ENCODE data around the gene ZNF593OS. TPM values are rescaled to one million over a fixed set of nuclear protein-coding genes. Genes with fewer than 3 reads are reported as not detected.

Gene ZNF593OS
- total and polyA plus RNA-seq, 5 donors from 2014 or later = 0.53 to 1.3 (median 1.1) TPM; not detected in 2

GRCh38 chr1:26138974-26139558, 32.6 kb downstream of the ZNF593OS start:
- Histone ChIP-seq H3K27ac (ENCODE audit: insufficient read depth, low read length, poor library complexity, severe bottlenecking) (no peak overlapping the region), H3K27me3 (ENCODE audit: control insufficient read depth, insufficient read depth, low read length) (no peaks in the 10 kb centered on the region), H3K4me3 (ENCODE audit: low read depth, low read length) (peak overlapping the region; percentile 26), H3K36me3 (ENCODE audit: control insufficient read depth, insufficient read depth, low read length) (no peaks in the 10 kb centered on the region), H3K4me1 (ENCODE audit: control insufficient read depth, insufficient read depth, low read length, poor library complexity, severe bottlenecking) (peaks cover 9% of the 10 kb centered on the region), H3K9me3 (ENCODE audit: control insufficient read depth in 2 of 2, low read length in 2 of 2) (no peaks in the 10 kb centered on the region)
- H3K36me3 Mint-ChIP-seq = no peaks in the 10 kb centered on the region
- peak overlapping the region in 1 of 4 donors; percentile 3 for H3K4me3 Mint-ChIP-seq
- H3K9me3 Mint-ChIP-seq = peaks cover 0 to 3% (median 0%) of the 10 kb centered on the region in 7 donors
- H3K4me1 Mint-ChIP-seq = peaks cover 0 to 25% (median 8%) of the 10 kb centered on the region in 4 donors
- H3K27ac Mint-ChIP-seq = no peak overlapping the region
- DNase-seq (peak in 1 of 3 donors; percentile 61), ATAC-seq (ENCODE audit: low read depth in 2 of 2) (peak; percentile 47 to 58)
- H3K27me3 Mint-ChIP-seq = peaks cover 7% of the 10 kb centered on the region

GRCh38 chr1:26134466-26134865, 37.2 kb downstream of the ZNF593OS start:
- H3K27me3 Mint-ChIP-seq = no peaks in the 10 kb centered on the region
- ATAC-seq (ENCODE audit: low read depth in 2 of 2) (no peak), DNase-seq (no peak)
- no peak overlapping the region for H3K4me3 ChIP-seq (ENCODE audit: low read depth, low read length)
- no peaks in the 10 kb centered on the region for H3K9me3 ChIP-seq (ENCODE audit: control insufficient read depth in 2 of 2, low read length in 2 of 2)
- no peaks in the 10 kb centered on the region for H3K36me3 Mint-ChIP-seq
- H3K9me3 Mint-ChIP-seq = peaks cover 0 to 3% (median 0%) of the 10 kb centered on the region in 7 donors
- no peaks in the 10 kb centered on the region for H3K36me3 ChIP-seq (ENCODE audit: control insufficient read depth, insufficient read depth, low read length)
- H3K27ac Mint-ChIP-seq = no peak overlapping the region
- H3K27me3 ChIP-seq (ENCODE audit: control insufficient read depth, insufficient read depth, low read length) = no peaks in the 10 kb centered on the region
- H3K4me1 ChIP-seq (ENCODE audit: control insufficient read depth, insufficient read depth, low read length, poor library complexity, severe bottlenecking) = peaks cover 9% of the 10 kb centered on the region
- H3K4me3 Mint-ChIP-seq = no peak overlapping the region
- H3K4me1 Mint-ChIP-seq = peaks cover 0 to 16% (median 6%) of the 10 kb centered on the region in 4 donors
- H3K27ac ChIP-seq (ENCODE audit: insufficient read depth, low read length, poor library complexity, severe bottlenecking) = no peak overlapping the region

- peaks cover 2 to 16% (median 12%) of the 10 kb centered on the region in 4 donors for H3K4me1 Mint-ChIP-seq
- no peak for ATAC-seq (ENCODE audit: low read depth in 2 of 2)
- Histone ChIP-seq H3K27me3 (ENCODE audit: control insufficient read depth, insufficient read depth, low read length) (no peaks in the 10 kb centered on the region), H3K9me3 (ENCODE audit: control insufficient read depth in 2 of 2, low read length in 2 of 2) (no peaks in the 10 kb centered on the region), H3K4me3 (ENCODE audit: low read depth, low read length) (no peak overlapping the region), H3K27ac (ENCODE audit: insufficient read depth, low read length, poor library complexity, severe bottlenecking) (no peak overlapping the region), H3K4me1 (ENCODE audit: control insufficient read depth, insufficient read depth, low read length, poor library complexity, severe bottlenecking) (peaks cover 4% of the 10 kb centered on the region), H3K36me3 (ENCODE audit: control insufficient read depth, insufficient read depth, low read length) (no peaks in the 10 kb centered on the region)
- H3K4me3 Mint-ChIP-seq = no peak overlapping the region
- peaks cover 0 to 3% (median 0%) of the 10 kb centered on the region in 7 donors for H3K9me3 Mint-ChIP-seq
- H3K27ac Mint-ChIP-seq = no peak overlapping the region
- no peak for DNase-seq
- H3K27me3 Mint-ChIP-seq = no peaks in the 10 kb centered on the region
- no peaks in the 10 kb centered on the region for H3K36me3 Mint-ChIP-seq
These were observed 38.8 kb downstream of the ZNF593OS start for GRCh38 chr1:26132834-26133167.

GRCh38 chr1:26132128-26132833, 39.4 kb downstream of the ZNF593OS start:
- no peaks in the 10 kb centered on the region for H3K9me3 ChIP-seq (ENCODE audit: control insufficient read depth in 2 of 2, low read length in 2 of 2)
- DNase-seq = no peak
- H3K4me3 ChIP-seq (ENCODE audit: low read depth, low read length) = no peak overlapping the region
- no peaks in the 10 kb centered on the region for H3K36me3 ChIP-seq (ENCODE audit: control insufficient read depth, insufficient read depth, low read length)
- peaks cover 9% of the 10 kb centered on the region for H3K4me1 ChIP-seq (ENCODE audit: control insufficient read depth, insufficient read depth, low read length, poor library complexity, severe bottlenecking)
- no peaks in the 10 kb centered on the region for H3K27me3 ChIP-seq (ENCODE audit: control insufficient read depth, insufficient read depth, low read length)
- Mint-ChIP-seq H3K36me3 (no peaks in the 10 kb centered on the region), H3K27me3 (no peaks in the 10 kb centered on the region), H3K4me1 (peaks cover 7 to 22% (median 17%) of the 10 kb centered on the region in 4 donors), H3K27ac (no peak overlapping the region), H3K9me3 (peaks cover 0 to 3% (median 0%) of the 10 kb centered on the region in 7 donors), H3K4me3 (no peak overlapping the region)
- no peak overlapping the region for H3K27ac ChIP-seq (ENCODE audit: insufficient read depth, low read length, poor library complexity, severe bottlenecking)
- ATAC-seq (ENCODE audit: low read depth in 2 of 2) = no peak

GRCh38 chr1:26130695-26131094, 40.9 kb downstream of the ZNF593OS start:
- H3K36me3 Mint-ChIP-seq = no peaks in the 10 kb centered on the region
- H3K9me3 ChIP-seq (ENCODE audit: control insufficient read depth in 2 of 2, low read length in 2 of 2) = no peaks in the 10 kb centered on the region
- peaks cover 14 to 33% (median 30%) of the 10 kb centered on the region in 4 donors for H3K4me1 Mint-ChIP-seq
- no peak overlapping the region for H3K27ac Mint-ChIP-seq
- no peak overlapping the region for H3K4me3 Mint-ChIP-seq
- no peak overlapping the region for H3K27ac ChIP-seq (ENCODE audit: insufficient read depth, low read length, poor library complexity, severe bottlenecking)
- H3K27me3 Mint-ChIP-seq = no peaks in the 10 kb centered on the region
- peaks cover 22% of the 10 kb centered on the region for H3K4me1 ChIP-seq (ENCODE audit: control insufficient read depth, insufficient read depth, low read length, poor library complexity, severe bottlenecking)
- H3K27me3 ChIP-seq (ENCODE audit: control insufficient read depth, insufficient read depth, low read length) = no peaks in the 10 kb centered on the region
- no peaks in the 10 kb centered on the region for H3K36me3 ChIP-seq (ENCODE audit: control insufficient read depth, insufficient read depth, low read length)
- DNase-seq = no peak
- H3K4me3 ChIP-seq (ENCODE audit: low read depth, low read length) = no peak overlapping the region
- no peak for ATAC-seq (ENCODE audit: low read depth in 2 of 2)
- peaks cover 0 to 3% (median 0%) of the 10 kb centered on the region in 7 donors for H3K9me3 Mint-ChIP-seq

- Histone ChIP-seq H3K27me3 (ENCODE audit: control insufficient read depth, insufficient read depth, low read length) (no peaks in the 10 kb centered on the region), H3K4me1 (ENCODE audit: control insufficient read depth, insufficient read depth, low read length, poor library complexity, severe bottlenecking) (peaks cover 31% of the 10 kb centered on the region), H3K9me3 (ENCODE audit: control insufficient read depth in 2 of 2, low read length in 2 of 2) (no peaks in the 10 kb centered on the region), H3K36me3 (ENCODE audit: control insufficient read depth, insufficient read depth, low read length) (no peaks in the 10 kb centered on the region), H3K27ac (ENCODE audit: insufficient read depth, low read length, poor library complexity, severe bottlenecking) (no peak overlapping the region), H3K4me3 (ENCODE audit: low read depth, low read length) (no peak overlapping the region)
- H3K9me3 Mint-ChIP-seq = peaks cover 0 to 3% (median 0%) of the 10 kb centered on the region in 7 donors
- no peak overlapping the region for H3K4me3 Mint-ChIP-seq
- peaks cover 14 to 42% (median 36%) of the 10 kb centered on the region in 4 donors for H3K4me1 Mint-ChIP-seq
- ATAC-seq (ENCODE audit: low read depth in 2 of 2) (no peak), DNase-seq (no peak)
- peak overlapping the region in 1 of 3 donors; percentile 51 for H3K27ac Mint-ChIP-seq
- no peaks in the 10 kb centered on the region for H3K36me3 Mint-ChIP-seq
- no peaks in the 10 kb centered on the region for H3K27me3 Mint-ChIP-seq
These were observed 41.9 kb downstream of the ZNF593OS start for GRCh38 chr1:26129778-26130177.

GRCh38 chr1:26127235-26128163, 44.1 kb downstream of the ZNF593OS start:
- no peaks in the 10 kb centered on the region for H3K27me3 ChIP-seq (ENCODE audit: control insufficient read depth, insufficient read depth, low read length)
- ATAC-seq (ENCODE audit: low read depth in 2 of 2) (no peak), DNase-seq (peak in 1 of 3 donors; percentile 39)
- peak overlapping the region; percentile 89 for H3K27ac ChIP-seq (ENCODE audit: insufficient read depth, low read length, poor library complexity, severe bottlenecking)
- Mint-ChIP-seq H3K27ac (peak overlapping the region; percentile 93 to 99 (median 98)), H3K27me3 (no peaks in the 10 kb centered on the region), H3K36me3 (peaks cover 3% of the 10 kb centered on the region), H3K9me3 (no peaks in the 10 kb centered on the region), H3K4me1 (peaks cover 22 to 60% (median 51%) of the 10 kb centered on the region in 4 donors), H3K4me3 (peak overlapping the region; percentile 73 to 98 (median 89))
- peak overlapping the region; percentile 77 for H3K4me3 ChIP-seq (ENCODE audit: low read depth, low read length)
- peaks cover 2% of the 10 kb centered on the region for H3K36me3 ChIP-seq (ENCODE audit: control insufficient read depth, insufficient read depth, low read length)
- no peaks in the 10 kb centered on the region for H3K9me3 ChIP-seq (ENCODE audit: control insufficient read depth in 2 of 2, low read length in 2 of 2)
- peaks cover 53% of the 10 kb centered on the region for H3K4me1 ChIP-seq (ENCODE audit: control insufficient read depth, insufficient read depth, low read length, poor library complexity, severe bottlenecking)

Measured in CD4-positive, CD25-positive, alpha-beta regulatory T cell (primary cell).